GM19468 (cell line): ENCODE data around the gene ALCAM.

Source experiments
- ATAC-seq: cut with Tn5 transposase; IDR thresholded peaks from one replicate; pipeline ENCODE4 v1.9.1; 2021; ENCODE audit warnings: mild to moderate bottlenecking, moderate library complexity, moderate number of reproducible peaks; ENCODE audit not compliant: unreplicated experiment; ENCODE audit errors: extremely low read depth

The ALCAM gene

GRCh38 chr3:105518203-105518602 lies 151.5 kb downstream of the ALCAM start:
- no peak for ATAC-seq

- peak; percentile 70 for ATAC-seq
Measured at GRCh38 chr3:105518806-105519418, 152.2 kb downstream of the ALCAM start.

- ATAC-seq = no peak
Measured at GRCh38 chr3:105521770-105522169, 155.1 kb downstream of the ALCAM start.

- no peak for ATAC-seq
Measured at GRCh38 chr3:105523501-105523900, 156.8 kb downstream of the ALCAM start.

GRCh38 chr3:105525531-105525930 lies 158.8 kb downstream of the ALCAM start:
- ATAC-seq = no peak

- no peak for ATAC-seq
Measured at GRCh38 chr3:105526360-105527111, 159.8 kb downstream of the ALCAM start.

- no peak for ATAC-seq
Measured at GRCh38 chr3:105527535-105527934, 160.8 kb downstream of the ALCAM start.

- ATAC-seq = no peak
Measured at GRCh38 chr3:105527949-105528348, 161.2 kb downstream of the ALCAM start.

GRCh38 chr3:105528955-105529354 lies 162.2 kb downstream of the ALCAM start:
- ATAC-seq = no peak

GRCh38 chr3:105529456-105529855 lies 162.7 kb downstream of the ALCAM start:
- ATAC-seq = no peak

- no peak for ATAC-seq
Measured at GRCh38 chr3:105532251-105532650, 165.5 kb downstream of the ALCAM start.

- no peak for ATAC-seq
Measured at GRCh38 chr3:105533960-105534359, 167.3 kb downstream of the ALCAM start.

- no peak for ATAC-seq
Measured at GRCh38 chr3:105534491-105534890, 167.8 kb downstream of the ALCAM start.

GRCh38 chr3:105537371-105538080 lies 170.8 kb downstream of the ALCAM start:
- no peak for ATAC-seq

GRCh38 chr3:105538483-105538882 lies 171.8 kb downstream of the ALCAM start:
- ATAC-seq = no peak

- no peak for ATAC-seq
Measured at GRCh38 chr3:105539897-105540296, 173.2 kb downstream of the ALCAM start.

- ATAC-seq = no peak
Measured at GRCh38 chr3:105542282-105543019, 175.7 kb downstream of the ALCAM start.

GRCh38 chr3:105545051-105545450 lies 178.3 kb downstream of the ALCAM start:
- ATAC-seq = no peak

GRCh38 chr3:105553851-105554250 lies 187.1 kb downstream of the ALCAM start:
- ATAC-seq = no peak

- no peak for ATAC-seq
Measured at GRCh38 chr3:105555206-105555605, 188.5 kb downstream of the ALCAM start.

GRCh38 chr3:105559856-105560255 lies 193.1 kb downstream of the ALCAM start:
- ATAC-seq = no peak
